H1 (cell line): ENCODE measurements around the gene LRRC63. TPM values are rescaled to one million over a fixed set of nuclear protein-coding genes. Genes with fewer than 3 reads are reported as not detected.

Experiments used
- CTCF ChIA-PET: fragments of 300-600 bp; sonication (Branson Sonifier 250); formaldehyde crosslinking; loops from one replicate; lab custom pipeline; 2021; ENCODE audit not compliant: partially characterized antibody; lab: Charles Lee
- POLR2A ChIA-PET: fragments of 300-600 bp; sonication (Branson Sonifier 250); formaldehyde crosslinking; loops from one replicate; lab custom pipeline; 2021; ENCODE audit warnings: inconsistent platforms; ENCODE audit not compliant: partially characterized antibody; lab: Charles Lee
- DNase-seq, 2 experiments: peaks; one replicate each; pipeline versions ENCODE4 v3.0.0 to v3.0.0-alpha.2; 2010 to 2022; ENCODE audit warnings: low spot score in 2 of 2, low read depth in 1 of 2, mixed read lengths in 1 of 2
- FAIRE-seq: peaks from 2 replicates; lab custom pipeline; 2011; peaks lifted over from hg19 to GRCh38; lab: Jason Lieb, UNC
- H2AFZ ChIP-seq: 2 replicates; pipeline ENCODE4 v1.8.1; 2012; ENCODE audit warnings: low read length, inconsistent platforms
- H2AK5ac ChIP-seq: 2 replicates; pipeline ENCODE4 v1.6.1; 2013; ENCODE audit warnings: low read depth, low read length
- H2BK120ac ChIP-seq: replicated peaks from 2 replicates; pipeline ENCODE3; 2013; ENCODE audit warnings: low read depth, low read length, inconsistent platforms
- H2BK12ac ChIP-seq: 2 replicates; pipeline ENCODE4 v1.6.1; 2013; ENCODE audit warnings: low read depth, low read length
- H2BK15ac ChIP-seq: 2 replicates; pipeline ENCODE4 v1.6.1; 2013; ENCODE audit warnings: low read length
- H2BK20ac ChIP-seq: 2 replicates; pipeline ENCODE4 v1.6.1; 2013; ENCODE audit warnings: low read length
- H2BK5ac ChIP-seq: 2 replicates; pipeline ENCODE4 v1.6.1; 2013; ENCODE audit warnings: low read depth, low read length
- H3K14ac ChIP-seq: 2 replicates; pipeline ENCODE4 v1.6.1; 2013; ENCODE audit warnings: inconsistent platforms; ENCODE audit not compliant: insufficient read length
- H3K18ac ChIP-seq: 2 replicates; pipeline ENCODE4 v1.6.1; 2013; ENCODE audit warnings: low read length; ENCODE audit errors: extremely low read depth
- H3K23ac ChIP-seq: 2 replicates; pipeline ENCODE4 v1.6.1; 2013; ENCODE audit warnings: inconsistent platforms; ENCODE audit not compliant: insufficient read length
- H3K23me2 ChIP-seq: 2 replicates; pipeline ENCODE4 v1.6.1; 2013; ENCODE audit warnings: low read depth, low read length
- H3K27ac ChIP-seq: 2 replicates; pipeline ENCODE4 v1.6.1; 2011; ENCODE audit warnings: low read depth, low read length, inconsistent platforms
- H3K27me3 ChIP-seq, 4 experiments: replicated peaks in 1 of 4; 1 replicate in 1 of 4; 2 replicates in 3 of 4; pipeline versions ENCODE4 v1.6.1 to v1.8.1; 2011 to 2013; ENCODE audit warnings: low read length in 3 of 4, mild to moderate bottlenecking in 3 of 4, inconsistent platforms in 2 of 4, mixed read lengths in 2 of 4, moderate library complexity in 1 of 4; ENCODE audit not compliant: control insufficient read depth in 3 of 4, insufficient read depth in 3 of 4; ENCODE audit errors: extremely low read depth in 1 of 4
- H3K36me3 ChIP-seq, 4 experiments: 2 replicates each; pipeline versions ENCODE4 v1.6.1 to v1.8.1; 2011 to 2013; ENCODE audit warnings: mild to moderate bottlenecking in 4 of 4, low read length in 3 of 4, moderate library complexity in 2 of 4, control low read depth in 1 of 4, inconsistent platforms in 1 of 4; ENCODE audit not compliant: insufficient read depth in 4 of 4, control insufficient read depth in 2 of 4
- H3K4ac ChIP-seq: replicated peaks from 2 replicates; pipeline ENCODE3; 2013; ENCODE audit warnings: low read length, low read depth, mixed read lengths, inconsistent platforms; ENCODE audit not compliant: insufficient read length
- H3K4me1 ChIP-seq, 4 experiments: replicated peaks in 1 of 4; 1 replicate in 1 of 4; 2 replicates in 3 of 4; pipeline versions ENCODE4 v1.6.1 to v1.8.1; 2011 to 2013; ENCODE audit warnings: low read length in 3 of 4, inconsistent platforms in 2 of 4, mixed read lengths in 1 of 4; ENCODE audit not compliant: insufficient read depth in 4 of 4, control insufficient read depth in 3 of 4
- H3K4me2 ChIP-seq, 2 experiments: 2 replicates each; pipeline versions ENCODE4 v1.6.1 to v1.8.1; 2011 to 2013; ENCODE audit warnings: low read depth in 2 of 2, low read length in 2 of 2, control low read depth in 1 of 2, inconsistent platforms in 1 of 2, mild to moderate bottlenecking in 1 of 2; ENCODE audit not compliant: insufficient read depth in 1 of 2
- H3K4me3 ChIP-seq, 4 experiments: fragments of 200-600, 300-600 bp in 1 of 4; sonication (generic), shearing (Covaris generic), sonication (Bioruptor Twin) in 1 of 4; 2 replicates each; pipeline versions ENCODE4 v1.5.1 to v1.8.1; 2011 to 2016; ENCODE audit warnings: low read length in 4 of 4, low read depth in 3 of 4, control low read depth in 2 of 4, inconsistent platforms in 2 of 4, mild to moderate bottlenecking in 2 of 4, mixed read lengths in 1 of 4, moderate library complexity in 1 of 4; ENCODE audit not compliant: insufficient read depth in 2 of 4; ENCODE audit errors: extremely low read depth in 1 of 4
- H3K56ac ChIP-seq: replicated peaks from 2 replicates; pipeline ENCODE3; 2013; ENCODE audit warnings: low read depth, mild to moderate bottlenecking, mixed read lengths, low read length, inconsistent platforms; ENCODE audit not compliant: insufficient read length
- H3K79me1 ChIP-seq: 2 replicates; pipeline ENCODE4 v1.6.1; 2013; ENCODE audit warnings: low read depth, low read length, control low read depth
- H3K79me2 ChIP-seq, 2 experiments: 2 replicates each; pipeline versions ENCODE4 v1.6.1 to v1.8.1; 2012 to 2013; ENCODE audit warnings: low read length in 2 of 2, mild to moderate bottlenecking in 2 of 2, inconsistent platforms in 1 of 2; ENCODE audit not compliant: insufficient read depth in 2 of 2, control insufficient read depth in 1 of 2
- H3K9ac ChIP-seq, 4 experiments: replicated peaks in 1 of 4; 1 replicate in 1 of 4; 2 replicates in 3 of 4; pipeline versions ENCODE4 v1.6.1 to v1.8.1; 2011 to 2013; ENCODE audit warnings: low read depth in 3 of 4, low read length in 3 of 4, control low read depth in 2 of 4, mild to moderate bottlenecking in 2 of 4, moderate library complexity in 2 of 4, inconsistent platforms in 1 of 4; ENCODE audit errors: extremely low read depth in 1 of 4
- H3K9me3 ChIP-seq, 2 experiments: 2 replicates each; pipeline versions ENCODE4 v1.6.1 to v1.8.1; 2012 to 2013; ENCODE audit warnings: mild to moderate bottlenecking in 2 of 2, moderate library complexity in 2 of 2, control low read depth in 1 of 2, inconsistent platforms in 1 of 2, low read depth in 1 of 2, low read length in 1 of 2, mixed read lengths in 1 of 2; ENCODE audit not compliant: insufficient read depth in 2 of 2
- H4K20me1 ChIP-seq, 2 experiments: replicated peaks in 1 of 2; 2 replicates each; pipeline versions ENCODE3 to v1.8.1; 2011 to 2013; ENCODE audit warnings: inconsistent platforms in 2 of 2, low read length in 2 of 2, mild to moderate bottlenecking in 1 of 2; ENCODE audit not compliant: insufficient read depth in 2 of 2, control insufficient read depth in 1 of 2
- H4K5ac ChIP-seq: 2 replicates; pipeline ENCODE4 v1.6.1; 2013; ENCODE audit warnings: low read length, low read depth, mixed read lengths, inconsistent platforms; ENCODE audit not compliant: insufficient read length
- H4K8ac ChIP-seq: 2 replicates; pipeline ENCODE4 v1.8.0; 2013; ENCODE audit warnings: mild to moderate bottlenecking, moderate library complexity, low read length, inconsistent platforms; ENCODE audit not compliant: insufficient read depth; ENCODE audit errors: extremely low read depth
- H4K91ac ChIP-seq: replicated peaks from 2 replicates; pipeline ENCODE3; 2013; ENCODE audit warnings: low read length, mixed read lengths, inconsistent platforms; ENCODE audit not compliant: insufficient read length
- BACH1 ChIP-seq: IDR thresholded peaks from 2 replicates; pipeline ENCODE4 v1.6.1; 2012; ENCODE audit warnings: low read length, improper control_type of control experiment
- NANOG ChIP-seq: IDR thresholded peaks from 2 replicates; pipeline ENCODE4 v1.6.1; 2011; ENCODE audit warnings: low read length, low read depth, mild to moderate bottlenecking, inconsistent platforms; ENCODE audit not compliant: insufficient read depth, poor library complexity, severe bottlenecking
- PHF8 ChIP-seq: fragments of 200-600 bp; sonication (generic); conservative IDR thresholded peaks from 2 replicates; pipeline ENCODE4 v1.7.1; 2012; ENCODE audit warnings: low read depth, mild to moderate bottlenecking, inconsistent platforms, low read length, moderate library complexity
- POLR2AphosphoS5 ChIP-seq: IDR thresholded peaks from 2 replicates; pipeline ENCODE4 v1.6.1; 2011; ENCODE audit warnings: low read depth, low read length
- RBBP5 ChIP-seq: IDR thresholded peaks from 2 replicates; pipeline ENCODE4 v1.7.1; 2012; ENCODE audit warnings: low read depth, mild to moderate bottlenecking, inconsistent platforms, low read length, moderate library complexity, borderline replicate concordance
- SIRT6 ChIP-seq: IDR thresholded peaks from one replicate; pipeline ENCODE4 v1.7.1; 2012; ENCODE audit warnings: low read length, inconsistent platforms
- SP4 ChIP-seq: IDR thresholded peaks from 2 replicates; pipeline ENCODE4 v1.6.1; 2012; ENCODE audit warnings: low read length, inconsistent platforms
- YY1 ChIP-seq: IDR thresholded peaks from 2 replicates; pipeline ENCODE4 v1.6.1; 2011; ENCODE audit warnings: low read depth, mild to moderate bottlenecking, low read length
- WGBS, 2 experiments: shearing (Covaris generic) in 1 of 2; methylation state at CpG; one replicate each; pipeline versions ENCODE4 v1.1.6 to v1.1.7; 2013 to 2015; ENCODE audit warnings: low lambda C conversion rate in 2 of 2, mixed read lengths in 2 of 2, inconsistent platforms in 1 of 2, low coverage in 1 of 2, missing lambda C conversion rate in 1 of 2; ENCODE audit not compliant: insufficient replicate concordance in 2 of 2, insufficient coverage in 1 of 2, insufficient read length in 1 of 2; ENCODE audit errors: extremely low coverage in 1 of 2, missing lambda C conversion rate in 1 of 2; 5-methylcytosine and 5-hydroxymethylcytosine counted together
- polyA plus RNA-seq, 7 experiments: library from polyadenylated mRNA; depleted of rRNA in 3 of 7; stranded (reverse) in 5 of 7; unstranded in 2 of 7; fragments of >200 nt in 5 of 7; fragments of 200-250 nt in 2 of 7; gene quantifications; 1 replicate in 5 of 7; 2 replicates in 1 of 7; 4 replicates in 1 of 7; pipeline versions ENCODE4 v1.2.1 to v1.2.3, GENCODE V29; 2011 to 2013; ENCODE audit warnings: missing spikeins in 2 of 7, mixed read lengths in 2 of 7
- total RNA-seq: library from RNA; stranded (reverse); fragmentation: NEBNext Ultra II Directional; extraction: Animal tissue kit (Norgen Biotek cat#: 25700); gene quantifications from 2 replicates; pipeline ENCODE4 v1.2.1, GENCODE V29; 2021
- TF ChIP-seq, protein P1 (sequence below): IDR thresholded peaks from 2 replicates; pipeline ENCODE4 v1.6.1; 2011; ENCODE audit warnings: low read depth, mild to moderate bottlenecking, low read length; ENCODE audit not compliant: insufficient read depth

The LRRC63 gene
- total and polyA plus RNA-seq, 2 of the 8 experiments (the other 6 are each of a cell fraction or from before 2014, with no cell fraction given), result not detected

GRCh38 chr13:46176756-46177155, 35.0 kb upstream of the LRRC63 start:
- 85% methylated on average over 3 of the region's 3 CpGs; no CpG with 5 or more reads in 1 of the 2 experiments for WGBS, 2 experiments
- Histone ChIP-seq H3K4me3 (no peak overlapping the region), H2AFZ (no peak overlapping the region), H3K27ac (no peak overlapping the region), H3K4ac (no peak overlapping the region), H3K36me3 (no peaks in the 10 kb centered on the region), H3K4me1 (no peaks in the 10 kb centered on the region), H4K20me1 (no peaks in the 10 kb centered on the region), H3K27me3 (no peaks in the 10 kb centered on the region), H2AK5ac (no peak overlapping the region), H2BK12ac (no peak overlapping the region), H3K79me1 (no peaks in the 10 kb centered on the region), H2BK15ac (no peak overlapping the region), H3K9ac (no peak overlapping the region), H3K18ac (no peak overlapping the region), H4K91ac (no peak overlapping the region), H3K56ac (no peak overlapping the region), H4K8ac (no peak overlapping the region), H3K23me2 (no peaks in the 10 kb centered on the region), H2BK120ac (no peak overlapping the region), H3K9me3 (no peaks in the 10 kb centered on the region), H3K4me2 (no peak overlapping the region), H3K79me2 (no peaks in the 10 kb centered on the region), H3K23ac (no peak overlapping the region), H4K5ac (no peak overlapping the region), H2BK5ac (no peak overlapping the region), H3K14ac (no peak overlapping the region), H2BK20ac (no peak overlapping the region)
- ChIA-PET CTCF (interaction anchor here (0.9 to 1.2 kb wide), 2 partner anchors 17 to 38 kb away, joined by 3 to 5 read pairs; no protein-coding TSS in a partner anchor), POLR2A (no interaction called here)
- DNase-seq (no peak), FAIRE-seq (peak; percentile 19)
- TF ChIP-seq SIRT6 (no peak), BACH1 (no peak), SP4 (no peak), RBBP5 (no peak), PHF8 (no peak), YY1 (no peak), POLR2AphosphoS5 (no peak), NANOG (no peak)
- TF ChIP-seq, protein P1, sequence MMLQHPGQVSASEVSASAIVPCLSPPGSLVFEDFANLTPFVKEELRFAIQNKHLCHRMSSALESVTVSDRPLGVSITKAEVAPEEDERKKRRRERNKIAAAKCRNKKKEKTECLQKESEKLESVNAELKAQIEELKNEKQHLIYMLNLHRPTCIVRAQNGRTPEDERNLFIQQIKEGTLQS, result no peak
